Embryonic facial prominence (tissue), 1 donor: Measurements from ENCODE around the gene AP5Z1.

Experiments used
- DNase-seq: peaks from one replicate; pipeline ENCODE4 v3.0.0-alpha.2; 2016; ENCODE audit errors: extremely low spot score

AP5Z1 gene

GRCh38 chr7:4765776-4766490, 9.5 kb upstream of the AP5Z1 start:
- no peak for DNase-seq

- DNase-seq = no peak
Observed at GRCh38 chr7:4766666-4767519, 8.5 kb upstream of the AP5Z1 start.

GRCh38 chr7:4768597-4769569, 6.5 kb upstream of the AP5Z1 start:
- DNase-seq = no peak

- DNase-seq = no peak
Observed at GRCh38 chr7:4769761-4770160, 5.7 kb upstream of the AP5Z1 start.

GRCh38 chr7:4770886-4771285, 4.5 kb upstream of the AP5Z1 start:
- no peak for DNase-seq

GRCh38 chr7:4771737-4772136, 3.7 kb upstream of the AP5Z1 start:
- no peak for DNase-seq

GRCh38 chr7:4772306-4772705, 3.1 kb upstream of the AP5Z1 start:
- DNase-seq = no peak

- no peak for DNase-seq
Observed at GRCh38 chr7:4774007-4774406, 1.4 kb upstream of the AP5Z1 start.

GRCh38 chr7:4774658-4775249, 669 bp upstream of the AP5Z1 start:
- DNase-seq = no peak

- no peak for DNase-seq
Observed at GRCh38 chr7:4775848-4776623, 613 bp downstream of the AP5Z1 start.

- DNase-seq = no peak
Observed at GRCh38 chr7:4779118-4779517, 3.7 kb downstream of the AP5Z1 start.

GRCh38 chr7:4781366-4782069, 6.1 kb downstream of the AP5Z1 start:
- DNase-seq = no peak

- no peak for DNase-seq
Observed at GRCh38 chr7:4782333-4783291, 7.2 kb downstream of the AP5Z1 start.

- DNase-seq = no peak
Observed at GRCh38 chr7:4783292-4783652, 7.8 kb downstream of the AP5Z1 start.

- no peak for DNase-seq
Observed at GRCh38 chr7:4783762-4784351, 8.4 kb downstream of the AP5Z1 start.

- no peak for DNase-seq
Observed at GRCh38 chr7:4784799-4785198, 9.4 kb downstream of the AP5Z1 start.

- DNase-seq = no peak
Observed at GRCh38 chr7:4785371-4785770, 9.9 kb downstream of the AP5Z1 start.

- DNase-seq = no peak
Observed at GRCh38 chr7:4786015-4786414, 10.6 kb downstream of the AP5Z1 start.

GRCh38 chr7:4787541-4787940, 12.1 kb downstream of the AP5Z1 start:
- no peak for DNase-seq
